Measurements from ENCODE around the gene NFYB. TPM values are rescaled to one million over a fixed set of nuclear protein-coding genes. Genes with fewer than 3 reads are reported as not detected.

The NFYB gene
- total RNA-seq, 4 donors from 2014 or later: 16.5 to 35.1 (median 21.4) TPM

GRCh38 chr12:104091136-104091535 lies 46.9 kb downstream of the NFYB start:
- intact Hi-C loops (cut with DNase I; ENCODE audit: low total_unique reads) (no loop called here), in situ Hi-C loops (cut with MboI; ENCODE audit: low sequenced_read_pairs in 4 of 4) (no loop called here)
- ATAC-seq: no peak
- TF ChIP-seq POLR2A (IDR thresholded peaks at IDR 0.05) (no peak), CTCF (IDR thresholded peaks at IDR 0.05 in 4 of 5, conservative IDR thresholded peaks at IDR 0.05 in 1 of 5) (no peak)
- Histone ChIP-seq H3K4me3 (no peak overlapping the region), H3K4me1 (no peaks in the 10 kb centered on the region), H3K27me3 (no peaks in the 10 kb centered on the region), H3K27ac (no peak overlapping the region), H3K9me3 (no peaks in the 10 kb centered on the region), H3K36me3 (peaks cover 0 to 80% of the 10 kb centered on the region in 2 donors)
- no peak for DNase-seq

GRCh38 chr12:104090685-104091084 lies 47.3 kb downstream of the NFYB start:
- DNase-seq: no peak
- no peak for ATAC-seq
- H3K4me1 ChIP-seq: no peaks in the 10 kb centered on the region
- TF ChIP-seq CTCF (IDR thresholded peaks at IDR 0.05 in 4 of 5, conservative IDR thresholded peaks at IDR 0.05 in 1 of 5) (no peak), POLR2A (IDR thresholded peaks at IDR 0.05) (no peak)
- no peaks in the 10 kb centered on the region for H3K27me3 ChIP-seq
- no peak overlapping the region for H3K27ac ChIP-seq
- intact Hi-C loops (cut with DNase I; ENCODE audit: low total_unique reads) (no loop called here), in situ Hi-C loops (cut with MboI; ENCODE audit: low sequenced_read_pairs in 4 of 4) (no loop called here)
- H3K4me3 ChIP-seq: no peak overlapping the region
- no peaks in the 10 kb centered on the region for H3K9me3 ChIP-seq
- peaks cover 0 to 80% of the 10 kb centered on the region in 2 donors for H3K36me3 ChIP-seq

GRCh38 chr12:104083769-104084475 lies 54.1 kb downstream of the NFYB start:
- no peak overlapping the region for H3K27ac ChIP-seq
- H3K36me3 ChIP-seq: peaks cover 3 to 76% of the 10 kb centered on the region in 2 donors
- no peak for TF ChIP-seq CTCF (IDR thresholded peaks at IDR 0.05 in 4 of 5, conservative IDR thresholded peaks at IDR 0.05 in 1 of 5)
- TF ChIP-seq POLR2A (IDR thresholded peaks at IDR 0.05): no peak
- no peak overlapping the region for H3K4me3 ChIP-seq
- in situ Hi-C loops (cut with MboI; ENCODE audit: low sequenced_read_pairs in 4 of 4) (no loop called here), intact Hi-C loops (cut with DNase I; ENCODE audit: low total_unique reads) (no loop called here)
- no peaks in the 10 kb centered on the region for H3K27me3 ChIP-seq
- no peak for ATAC-seq
- no peaks in the 10 kb centered on the region for H3K9me3 ChIP-seq
- H3K4me1 ChIP-seq: no peaks in the 10 kb centered on the region
- no peak for DNase-seq

GRCh38 chr12:104080764-104081163 lies 57.2 kb downstream of the NFYB start:
- Histone ChIP-seq H3K4me3 (no peak overlapping the region), H3K4me1 (no peaks in the 10 kb centered on the region), H3K36me3 (peaks cover 3 to 52% of the 10 kb centered on the region in 2 donors), H3K9me3 (no peaks in the 10 kb centered on the region), H3K27ac (no peak overlapping the region), H3K27me3 (no peaks in the 10 kb centered on the region)
- DNase-seq (no peak), ATAC-seq (no peak)
- in situ Hi-C loops (cut with MboI; ENCODE audit: low sequenced_read_pairs in 4 of 4): no loop called here
- TF ChIP-seq CTCF (IDR thresholded peaks at IDR 0.05 in 4 of 5, conservative IDR thresholded peaks at IDR 0.05 in 1 of 5) (no peak), POLR2A (IDR thresholded peaks at IDR 0.05) (no peak)
- intact Hi-C loops (cut with DNase I; ENCODE audit: low total_unique reads): no loop called here

- Histone ChIP-seq H3K4me3 (no peak overlapping the region), H3K27ac (no peak overlapping the region), H3K27me3 (no peaks in the 10 kb centered on the region), H3K36me3 (peaks cover 3 to 49% of the 10 kb centered on the region in 2 donors), H3K9me3 (no peaks in the 10 kb centered on the region), H3K4me1 (no peaks in the 10 kb centered on the region)
- no peak for DNase-seq
- no peak for TF ChIP-seq CTCF (IDR thresholded peaks at IDR 0.05 in 4 of 5, conservative IDR thresholded peaks at IDR 0.05 in 1 of 5)
- no peak for TF ChIP-seq POLR2A (IDR thresholded peaks at IDR 0.05)
- no peak for ATAC-seq
- in situ Hi-C loops (cut with MboI; ENCODE audit: low sequenced_read_pairs in 4 of 4): no loop called here
- intact Hi-C loops (cut with DNase I; ENCODE audit: low total_unique reads): no loop called here
Measured at GRCh38 chr12:104079024-104079423, 59.0 kb downstream of the NFYB start.

Data from gastrocnemius medialis (tissue), 4 donors.